ENCODE measurements around the gene CNKSR3.

CNKSR3 gene

GRCh38 chr6:154377726-154378125 lies 132.8 kb downstream of the CNKSR3 start:
- no peak for DNase-seq

GRCh38 chr6:154373971-154374370 lies 136.5 kb downstream of the CNKSR3 start:
- DNase-seq, result no peak

DNA sequence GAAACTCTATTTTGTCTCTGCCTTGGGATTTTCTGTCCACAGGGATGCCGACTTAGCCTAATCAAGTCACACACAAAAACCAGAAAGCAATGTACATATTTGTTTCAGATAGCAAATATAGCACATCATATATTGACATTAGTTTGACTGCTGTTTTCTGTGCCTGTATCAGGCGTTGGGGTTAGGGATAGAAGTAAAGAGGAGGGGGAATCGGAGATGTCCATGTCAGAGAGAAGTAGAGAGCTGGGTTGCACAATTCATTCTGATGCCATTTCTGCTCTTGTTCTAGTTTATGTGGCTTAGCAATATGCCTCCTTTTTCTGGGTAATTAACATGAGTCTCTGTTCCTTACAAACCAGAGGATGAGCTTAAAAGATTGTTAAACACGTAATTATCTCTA lies 139.2 kb downstream of the CNKSR3 start:
- no peak for DNase-seq

DNA sequence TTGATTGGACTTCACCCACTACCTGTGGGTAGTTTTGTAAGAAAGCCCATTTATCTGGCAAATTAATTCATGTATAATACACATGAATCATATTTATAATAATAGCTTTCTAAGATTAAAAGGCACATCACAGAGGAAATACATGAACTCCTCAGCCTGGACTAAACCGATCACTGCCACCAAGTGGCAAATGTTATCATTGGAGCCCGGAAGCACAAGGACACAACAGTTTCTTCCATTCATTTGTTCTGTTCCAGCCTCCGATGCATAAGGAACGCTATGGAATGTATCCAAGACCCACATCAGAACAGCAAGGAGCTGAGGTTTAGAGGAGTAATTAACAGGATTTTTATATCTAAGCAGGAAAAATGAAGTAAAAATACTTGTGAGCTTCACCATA lies 139.9 kb downstream of the CNKSR3 start:
- DNase-seq, result no peak

DNA sequence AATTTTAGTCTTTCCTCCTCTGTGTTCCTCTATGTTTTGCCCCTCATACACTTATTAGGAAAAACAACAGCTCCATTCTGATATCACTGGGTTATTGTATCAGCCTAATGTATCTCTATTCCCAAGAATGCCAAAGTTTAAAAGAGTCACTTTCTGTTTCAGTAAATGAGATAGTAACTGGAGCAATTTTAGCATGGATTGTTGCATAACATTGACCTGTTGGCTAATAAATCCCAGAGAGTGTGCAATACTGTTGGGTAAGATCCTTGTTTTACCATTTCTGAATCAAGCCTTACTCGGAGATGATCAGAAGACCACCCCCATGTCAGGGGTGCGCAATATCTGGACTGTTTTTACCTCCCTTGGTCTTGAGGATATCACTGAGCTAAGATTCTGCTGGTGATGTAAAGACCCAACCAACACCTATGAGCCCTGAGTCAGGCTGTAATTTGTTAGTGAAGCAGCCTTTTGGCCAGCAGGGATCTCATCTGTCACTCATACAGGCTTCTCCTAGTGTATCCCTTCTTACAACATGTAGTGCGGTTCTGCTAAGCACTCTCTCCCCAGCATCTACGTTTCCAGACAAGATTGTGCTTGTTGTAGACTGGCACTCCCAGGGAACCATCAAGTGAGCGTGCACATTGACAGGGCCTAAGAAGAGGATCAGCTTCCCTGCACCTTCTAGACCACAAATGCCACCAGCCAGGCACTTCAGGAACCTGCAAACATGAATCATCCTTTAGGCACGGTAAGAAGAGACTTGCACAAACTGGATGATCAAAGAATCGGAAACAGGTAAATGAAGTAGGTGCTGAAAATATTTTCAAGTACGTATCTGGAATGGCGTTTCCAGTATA lies 142.4 kb downstream of the CNKSR3 start:
- DNase-seq, result no peak

GRCh38 chr6:154367336-154367735 lies 143.1 kb downstream of the CNKSR3 start:
- DNase-seq, result no peak

DNA sequence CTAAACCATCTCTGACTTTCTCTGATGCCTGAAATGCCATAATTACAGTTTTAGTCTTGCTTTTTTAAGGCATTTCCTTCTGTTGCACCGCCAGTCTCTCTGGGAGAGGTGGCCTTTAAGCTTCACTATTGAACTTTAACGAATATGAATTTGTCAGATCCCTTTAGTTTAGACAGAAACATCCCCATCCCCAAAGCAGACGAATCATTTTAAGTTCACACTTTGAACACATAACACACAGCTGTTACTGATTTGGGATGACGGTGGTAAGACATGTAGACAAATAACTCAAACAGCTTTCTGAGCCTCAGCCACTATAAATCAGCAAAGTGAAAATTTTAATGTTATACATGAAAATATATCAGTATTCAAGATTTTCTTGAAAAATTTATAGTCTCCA lies 146.7 kb downstream of the CNKSR3 start:
- DNase-seq, result no peak

DNA sequence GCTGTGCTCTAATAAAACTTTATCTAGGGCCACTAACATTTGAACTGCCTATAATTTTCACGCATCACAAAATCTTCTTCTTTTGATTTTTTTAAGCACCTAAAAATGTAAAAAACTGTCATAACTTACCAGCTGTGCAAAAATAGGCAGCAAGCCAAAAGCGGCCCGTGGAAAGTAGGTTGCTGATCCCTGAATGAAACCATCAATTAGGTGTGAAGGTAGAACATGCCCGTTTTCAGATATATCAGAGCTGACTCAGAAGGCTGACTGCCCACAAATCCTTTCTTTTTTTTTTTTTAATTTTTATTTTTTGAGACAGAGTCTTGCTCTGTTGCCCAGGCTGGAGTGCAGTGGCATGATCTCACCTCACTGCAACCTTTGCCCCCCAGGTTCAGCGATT lies 149.0 kb downstream of the CNKSR3 start:
- no peak for DNase-seq

DNA sequence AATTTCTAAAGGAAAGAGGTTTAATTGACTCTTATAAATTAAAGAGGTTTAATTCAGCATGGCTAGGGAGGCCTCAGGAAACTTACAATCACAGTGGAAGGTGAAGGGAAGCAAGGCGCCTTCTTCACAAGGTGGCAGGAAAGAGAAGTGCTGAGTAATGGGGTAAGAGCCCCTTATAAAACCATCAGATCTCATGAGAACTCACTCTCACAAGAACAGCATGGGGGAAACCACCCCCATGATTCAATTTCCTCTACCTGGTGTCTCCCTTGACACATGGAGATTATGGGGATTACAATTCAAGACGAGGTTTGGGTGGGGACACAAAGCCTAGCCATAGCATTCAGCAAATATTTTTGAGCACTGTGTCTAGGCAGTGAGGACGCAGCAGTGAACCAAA lies 150.0 kb downstream of the CNKSR3 start:
- no peak for DNase-seq

DNA sequence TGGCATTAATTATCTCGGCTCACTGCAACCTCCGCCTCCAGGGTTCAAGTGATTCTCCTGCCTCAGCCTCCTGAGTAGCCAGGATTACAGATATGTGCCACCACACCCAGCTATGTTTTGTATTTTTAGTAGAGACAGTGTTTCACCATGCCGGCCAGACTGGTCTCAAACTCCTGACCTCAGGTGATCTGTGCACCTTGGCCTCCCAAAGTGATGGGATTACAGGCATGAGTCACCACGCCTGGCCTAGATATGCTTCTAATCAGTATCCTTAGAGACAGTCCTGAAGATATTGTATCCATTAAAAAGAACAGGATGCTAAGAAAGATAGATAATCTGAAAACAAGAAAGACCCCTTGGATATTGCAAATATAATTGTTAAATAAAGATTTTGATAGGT lies 150.8 kb downstream of the CNKSR3 start:
- no peak for DNase-seq

GRCh38 chr6:154359161-154359574 lies 151.3 kb downstream of the CNKSR3 start:
- peak; percentile 56 for DNase-seq

DNA sequence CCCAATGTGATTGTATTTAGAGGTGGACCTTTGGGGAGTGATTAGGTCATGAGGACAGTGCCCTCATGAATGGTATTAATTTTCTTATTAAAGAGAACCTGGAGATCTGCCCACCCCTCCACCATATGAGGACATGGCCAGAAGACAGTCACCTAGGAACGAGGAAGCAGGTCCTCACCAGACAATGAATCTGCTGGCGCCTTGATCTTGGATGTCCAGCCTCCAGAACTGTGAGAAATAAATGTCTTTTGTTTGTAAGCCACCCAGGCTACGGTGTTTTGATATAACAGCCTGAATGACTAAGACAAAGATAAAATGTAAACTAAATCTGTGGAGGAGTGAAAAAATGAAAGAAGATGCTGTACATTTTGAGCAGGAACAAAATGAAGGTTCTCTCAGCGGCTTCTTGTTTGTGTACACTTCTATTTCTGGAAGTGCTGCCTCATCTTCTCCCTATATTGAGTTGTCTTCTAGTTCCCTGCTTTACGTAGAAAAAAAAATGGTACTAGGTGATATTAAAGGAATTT lies 152.4 kb downstream of the CNKSR3 start:
- no peak for DNase-seq

GRCh38 chr6:154356690-154357089 lies 153.8 kb downstream of the CNKSR3 start, which contains the start of gene IPCEF1:
Gene IPCEF1, minus strand, starts transcription at chr6:154356803. Its CDS starts 90,856 bp downstream, at chr6:154265947.
- DNase-seq, result no peak

DNA sequence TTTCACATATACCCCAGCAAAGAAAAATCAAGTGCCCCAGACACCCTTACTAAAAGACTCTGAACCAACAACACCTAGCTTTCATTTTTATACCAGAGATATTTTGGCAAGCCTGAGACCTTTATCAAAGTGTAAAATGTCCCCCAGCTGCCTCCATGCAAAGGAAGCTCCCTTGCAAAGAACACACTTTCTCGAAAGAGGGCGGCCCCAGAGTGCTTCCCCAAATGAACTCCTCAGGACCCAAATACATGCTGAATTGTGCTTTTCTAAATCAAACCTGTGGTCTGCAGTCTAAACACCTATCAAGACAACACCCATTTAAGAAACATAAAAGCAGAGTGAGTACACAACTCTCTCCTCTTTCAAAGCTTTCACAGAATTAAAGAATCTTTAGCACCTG lies 154.4 kb downstream of the CNKSR3 start:
- no peak for DNase-seq

DNA sequence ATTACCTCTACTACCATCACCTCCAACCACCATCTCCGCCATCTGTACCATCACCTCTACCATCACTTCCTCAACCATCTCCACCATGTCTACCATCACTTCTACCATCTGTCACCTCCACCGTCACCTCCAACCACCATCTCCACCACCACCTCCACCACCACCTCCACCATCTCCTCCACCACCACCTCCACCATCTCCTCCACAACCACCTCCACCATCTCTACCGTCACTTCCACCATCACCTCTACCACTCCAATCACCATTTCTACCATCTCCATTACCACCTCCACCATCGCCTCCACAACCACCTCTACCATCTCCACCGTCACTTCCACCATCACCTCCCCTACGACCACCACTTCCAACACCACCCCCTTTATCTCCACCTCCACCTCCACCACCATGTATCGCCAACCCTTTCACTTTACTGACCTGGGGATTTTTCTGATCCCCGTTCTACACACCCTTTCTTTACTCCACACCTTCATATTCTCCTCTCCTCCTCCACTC lies 156.2 kb downstream of the CNKSR3 start:
- DNase-seq, result no peak

DNA sequence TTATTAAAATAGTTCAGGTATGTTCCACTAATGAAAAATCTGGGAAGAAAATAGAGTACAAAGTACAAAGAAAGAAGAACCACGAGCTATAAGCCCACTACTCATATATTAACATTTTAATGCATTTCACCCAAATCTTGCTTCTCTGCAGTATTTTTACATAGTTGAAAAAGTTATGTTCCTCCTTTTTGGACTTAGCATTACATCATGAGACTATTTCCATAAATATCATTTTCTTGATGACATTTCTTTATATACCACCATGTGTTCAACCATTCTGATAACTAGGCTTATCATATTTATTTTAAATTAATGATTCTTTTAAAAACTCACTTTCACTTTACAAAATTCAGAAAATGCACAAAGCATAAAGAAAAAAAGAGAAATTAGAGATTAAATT lies 156.9 kb downstream of the CNKSR3 start:
- DNase-seq, result no peak

- DNase-seq, result no peak
These were observed 157.4 kb downstream of the CNKSR3 start for GRCh38 chr6:154352898-154353585.

GRCh38 chr6:154350293-154350692 lies 160.2 kb downstream of the CNKSR3 start:
- no peak for DNase-seq

DNA sequence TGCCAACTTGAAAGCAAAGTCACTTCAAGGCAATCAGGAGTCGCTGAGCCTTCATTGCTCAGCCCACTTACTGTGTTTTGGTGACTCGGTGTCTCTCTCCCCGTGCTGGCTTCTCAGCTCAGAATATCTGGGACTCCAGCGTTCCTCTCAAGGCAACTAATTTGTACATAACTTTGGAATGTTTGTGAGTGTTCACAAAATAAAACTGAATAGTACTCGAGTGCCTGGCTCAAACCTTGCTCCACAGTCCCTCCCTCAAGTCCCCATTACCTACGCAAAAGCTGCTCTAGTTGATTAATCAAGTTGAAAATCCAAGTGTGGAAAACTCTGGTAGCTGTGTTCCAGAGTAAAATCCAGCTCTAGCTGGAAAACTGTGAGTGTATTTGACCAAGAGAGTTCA lies 162.5 kb downstream of the CNKSR3 start:
- DNase-seq, result no peak

- no peak for DNase-seq
These were observed 164.7 kb downstream of the CNKSR3 start for GRCh38 chr6:154345811-154346210.

DNA sequence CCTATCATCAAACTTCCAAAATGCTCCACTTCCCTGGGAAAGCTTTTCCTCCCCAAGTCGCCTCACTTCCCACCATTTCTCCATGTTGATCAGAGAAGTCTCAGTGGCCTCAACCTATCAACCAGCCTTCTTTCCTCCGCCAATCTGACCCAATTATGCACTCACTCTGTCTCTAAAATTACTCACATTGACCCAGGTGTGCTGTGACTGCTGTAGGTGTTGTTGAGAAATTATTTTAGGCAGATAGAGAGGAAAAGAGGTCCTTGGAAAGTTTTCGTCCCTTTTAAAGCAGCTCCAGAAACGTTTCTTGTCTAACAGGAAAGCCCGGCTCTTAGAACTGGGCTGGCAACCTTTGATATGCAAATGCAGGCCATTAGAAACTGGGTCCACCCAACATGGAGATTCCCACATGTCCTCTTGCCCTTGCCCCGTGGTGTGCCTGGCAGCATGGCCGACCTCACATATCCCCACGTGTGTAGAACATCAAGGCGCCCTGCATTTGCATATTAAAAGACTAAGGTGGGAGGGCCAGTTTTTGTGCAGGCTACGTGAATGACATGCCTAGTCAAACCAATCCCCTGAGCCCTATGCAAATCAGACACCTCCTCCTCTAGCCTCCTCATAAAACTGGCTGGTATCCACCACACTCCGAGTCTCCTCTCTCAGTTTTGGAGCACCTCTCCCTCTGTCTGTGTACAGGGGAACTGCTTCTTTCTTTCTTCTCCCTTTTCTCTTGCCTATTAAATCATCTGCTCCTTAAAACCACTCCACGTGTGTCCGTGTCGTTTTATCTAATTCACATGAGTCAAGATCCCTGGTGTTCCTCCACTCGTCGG lies 166.8 kb downstream of the CNKSR3 start:
- no peak for DNase-seq

DNA sequence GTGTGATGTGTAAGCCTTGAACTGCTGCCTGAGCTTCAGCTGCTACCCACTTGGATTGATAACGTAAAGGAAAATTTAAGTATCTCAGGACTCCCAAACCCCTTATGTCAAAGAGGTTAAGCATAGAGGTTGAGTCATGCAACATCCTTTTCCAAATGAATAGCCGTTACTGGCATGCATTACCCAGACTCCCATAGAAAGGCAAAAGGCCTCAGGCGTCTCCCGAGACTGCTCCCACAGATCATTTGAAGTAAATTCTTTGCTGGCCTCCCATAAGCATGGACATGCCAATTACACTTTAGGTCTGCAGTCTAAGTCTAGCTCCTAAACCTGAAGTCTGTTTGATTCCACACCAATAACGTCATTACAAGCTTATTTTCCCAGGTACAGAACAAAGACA lies 168.6 kb downstream of the CNKSR3 start:
- no peak for DNase-seq

- no peak for DNase-seq
These were observed 169.1 kb downstream of the CNKSR3 start for GRCh38 chr6:154341336-154341735.
